Chondrocyte (in vitro differentiated cells): ENCODE results near the gene CASZ1. TPM values are rescaled to one million over a fixed set of nuclear protein-coding genes. Genes with fewer than 3 reads are reported as not detected.

Experiments
- DNase-seq: peaks from one replicate; pipeline ENCODE4 v3.0.0; 2021; ENCODE audit warnings: mixed read lengths, low spot score
- H3K27ac Mint-ChIP-seq: one replicate; pipeline ENCODE4 v1.8.0; 2021; ENCODE audit warnings: mild to moderate bottlenecking, moderate library complexity, mixed read lengths; ENCODE audit not compliant: unreplicated experiment
- H3K27me3 Mint-ChIP-seq: 2 replicates; pipeline ENCODE4 v1.8.0; 2021; ENCODE audit warnings: low read depth, mixed read lengths
- H3K36me3 Mint-ChIP-seq: 2 replicates; pipeline ENCODE4 v1.8.0; 2021; ENCODE audit warnings: low read depth, mixed read lengths
- H3K4me1 Mint-ChIP-seq: 2 replicates; pipeline ENCODE4 v1.8.0; 2021; ENCODE audit warnings: low read depth, mild to moderate bottlenecking, mixed read lengths
- H3K4me3 Mint-ChIP-seq: one replicate; pipeline ENCODE4 v1.8.0; 2021; ENCODE audit warnings: mild to moderate bottlenecking, moderate library complexity, mixed read lengths; ENCODE audit not compliant: unreplicated experiment
- H3K9me3 Mint-ChIP-seq: 2 replicates; pipeline ENCODE4 v1.8.0; 2021; ENCODE audit warnings: low read depth, mixed read lengths
- total RNA-seq: library from RNA; stranded (reverse); gene quantifications from 3 replicates; pipeline ENCODE4 v1.2.1, GENCODE V29; 2021
- TF ChIP-seq, protein P1 (sequence below): fragments of 200-600 bp; sonication (generic); IDR thresholded peaks from 2 replicates; pipeline ENCODE4 v1.5.0; 2021; ENCODE audit warnings: antibody characterized with exemption, mild to moderate bottlenecking, moderate library complexity

CASZ1 gene
- total RNA-seq, 1 donor from 2014 or later = 4.1 TPM

DNA sequence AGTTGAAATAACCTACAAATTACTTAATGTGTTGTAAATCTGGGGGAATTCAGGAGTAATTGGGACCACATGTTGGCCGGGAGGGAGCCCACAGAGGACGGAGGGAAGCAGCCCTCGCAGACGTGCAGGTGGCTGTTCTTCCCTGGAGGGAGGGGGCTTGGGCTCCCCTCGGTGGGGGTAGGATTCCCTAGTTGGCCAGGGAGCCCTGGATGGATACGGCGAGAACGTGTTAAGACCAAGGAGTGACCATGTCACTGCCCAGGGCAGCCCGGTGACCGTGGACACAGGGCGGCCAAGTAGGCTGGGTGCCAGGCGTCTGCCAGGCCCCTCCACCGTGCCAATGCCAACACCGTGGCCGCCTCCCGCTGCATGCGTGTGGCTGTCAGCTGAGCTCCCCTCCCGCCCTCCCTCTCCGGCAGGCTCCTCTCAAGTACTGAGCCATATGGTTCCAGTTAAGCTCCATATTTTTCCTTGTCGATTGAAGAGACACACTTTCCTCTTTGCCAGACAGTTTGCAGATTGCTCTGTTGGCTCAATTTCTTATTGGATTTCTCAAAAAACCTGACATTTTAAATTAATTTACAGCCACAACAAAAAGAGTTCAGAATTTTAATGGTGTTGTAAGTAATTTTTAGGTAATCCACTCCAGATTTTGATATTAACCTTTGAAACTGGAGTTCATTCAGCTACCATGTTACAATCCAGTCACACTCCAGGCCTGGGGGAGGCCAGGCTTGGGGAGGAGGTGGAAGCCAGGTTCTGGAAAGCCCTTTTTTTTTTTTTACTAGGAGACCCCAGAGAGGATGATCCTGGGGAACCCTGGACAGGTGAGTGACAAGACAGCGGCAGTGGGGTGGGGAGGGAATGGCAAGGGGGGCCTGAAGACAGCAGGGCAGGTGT is 71.2 kb downstream of the CASZ1 start:
- H3K4me3 Mint-ChIP-seq = no peak overlapping the region
- H3K27me3 Mint-ChIP-seq = peaks cover 12% of the 10 kb centered on the region
- TF ChIP-seq, protein P1, sequence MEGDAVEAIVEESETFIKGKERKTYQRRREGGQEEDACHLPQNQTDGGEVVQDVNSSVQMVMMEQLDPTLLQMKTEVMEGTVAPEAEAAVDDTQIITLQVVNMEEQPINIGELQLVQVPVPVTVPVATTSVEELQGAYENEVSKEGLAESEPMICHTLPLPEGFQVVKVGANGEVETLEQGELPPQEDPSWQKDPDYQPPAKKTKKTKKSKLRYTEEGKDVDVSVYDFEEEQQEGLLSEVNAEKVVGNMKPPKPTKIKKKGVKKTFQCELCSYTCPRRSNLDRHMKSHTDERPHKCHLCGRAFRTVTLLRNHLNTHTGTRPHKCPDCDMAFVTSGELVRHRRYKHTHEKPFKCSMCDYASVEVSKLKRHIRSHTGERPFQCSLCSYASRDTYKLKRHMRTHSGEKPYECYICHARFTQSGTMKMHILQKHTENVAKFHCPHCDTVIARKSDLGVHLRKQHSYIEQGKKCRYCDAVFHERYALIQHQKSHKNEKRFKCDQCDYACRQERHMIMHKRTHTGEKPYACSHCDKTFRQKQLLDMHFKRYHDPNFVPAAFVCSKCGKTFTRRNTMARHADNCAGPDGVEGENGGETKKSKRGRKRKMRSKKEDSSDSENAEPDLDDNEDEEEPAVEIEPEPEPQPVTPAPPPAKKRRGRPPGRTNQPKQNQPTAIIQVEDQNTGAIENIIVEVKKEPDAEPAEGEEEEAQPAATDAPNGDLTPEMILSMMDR = no peak
- no peak for DNase-seq
- H3K36me3 Mint-ChIP-seq = no peaks in the 10 kb centered on the region
- no peaks in the 10 kb centered on the region for H3K9me3 Mint-ChIP-seq
- peak overlapping the region; percentile 41 for H3K27ac Mint-ChIP-seq
- peaks cover 20% of the 10 kb centered on the region for H3K4me1 Mint-ChIP-seq

DNA sequence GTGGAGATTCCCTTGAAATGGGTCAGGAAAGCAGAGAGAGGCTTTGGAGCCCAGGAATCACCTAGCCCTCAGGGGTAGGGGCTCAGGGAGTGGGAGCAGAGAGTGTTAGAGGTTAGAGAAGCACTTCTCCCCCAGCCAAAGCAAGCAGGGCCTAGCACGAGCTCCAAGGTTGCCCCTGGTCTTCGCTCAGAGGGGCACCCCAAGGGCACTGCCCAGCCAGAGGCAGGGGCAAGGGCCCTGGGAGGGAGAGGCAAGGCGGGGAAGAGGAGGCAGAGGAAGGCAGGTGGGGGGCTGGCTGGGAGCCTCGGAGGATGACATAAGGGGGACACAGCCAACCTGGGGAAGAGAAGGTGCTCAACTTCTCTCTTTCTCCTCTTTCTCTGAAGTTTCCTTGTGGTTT is 71.9 kb downstream of the CASZ1 start:
- Mint-ChIP-seq H3K4me1 (peaks cover 20% of the 10 kb centered on the region), H3K27ac (no peak overlapping the region), H3K36me3 (no peaks in the 10 kb centered on the region), H3K27me3 (peaks cover 15% of the 10 kb centered on the region), H3K4me3 (no peak overlapping the region), H3K9me3 (no peaks in the 10 kb centered on the region)
- TF ChIP-seq, protein P1 = no peak
- DNase-seq = no peak

DNA sequence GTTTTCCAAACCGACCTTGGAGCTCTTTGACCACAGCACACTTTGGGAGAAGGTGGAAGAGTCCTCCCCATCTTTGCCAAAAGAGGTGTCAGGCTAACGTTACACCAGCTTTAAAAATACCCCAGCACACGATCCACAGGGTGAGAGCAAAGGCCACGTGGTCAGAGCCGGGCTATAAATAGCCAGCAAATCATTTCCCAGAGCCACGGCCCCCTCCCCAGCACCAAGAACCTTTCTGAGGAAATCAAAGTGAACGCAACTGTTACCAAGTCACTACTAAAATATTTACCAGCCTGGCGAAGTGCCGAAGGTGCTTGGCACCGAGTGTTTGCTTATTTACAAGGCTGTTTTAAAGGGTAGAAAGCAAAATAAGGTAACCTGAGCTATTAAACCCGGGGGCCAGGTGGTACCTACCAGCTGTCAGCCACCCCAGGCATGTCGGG is 72.4 kb downstream of the CASZ1 start:
- H3K27me3 Mint-ChIP-seq = peaks cover 18% of the 10 kb centered on the region
- no peak for DNase-seq
- no peaks in the 10 kb centered on the region for H3K36me3 Mint-ChIP-seq
- H3K9me3 Mint-ChIP-seq = no peaks in the 10 kb centered on the region
- peaks cover 20% of the 10 kb centered on the region for H3K4me1 Mint-ChIP-seq
- H3K27ac Mint-ChIP-seq = no peak overlapping the region
- H3K4me3 Mint-ChIP-seq = no peak overlapping the region
- TF ChIP-seq, protein P1 = no peak

DNA sequence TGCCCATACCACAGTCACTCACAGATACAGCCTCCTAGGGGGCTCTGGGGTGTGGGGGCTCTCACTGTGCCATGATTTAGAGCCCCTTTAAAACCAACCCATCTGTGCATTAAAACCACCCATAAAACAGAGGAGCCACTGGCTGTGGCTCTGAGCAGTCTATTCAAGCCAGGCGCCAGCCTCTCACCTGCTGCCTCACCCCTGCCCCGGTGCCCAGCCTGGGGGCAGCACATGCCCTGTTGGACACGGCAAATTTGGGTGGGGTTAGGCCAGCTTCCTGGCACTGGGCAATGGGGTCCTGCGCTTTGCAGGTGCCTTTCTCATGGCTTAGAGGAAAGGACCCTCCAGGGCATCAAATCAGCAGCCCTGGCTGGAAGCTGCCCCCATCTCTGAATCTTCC is 73.1 kb downstream of the CASZ1 start:
- TF ChIP-seq, protein P1 = no peak
- Mint-ChIP-seq H3K27me3 (peaks cover 21% of the 10 kb centered on the region), H3K4me3 (no peak overlapping the region), H3K27ac (no peak overlapping the region), H3K4me1 (peaks cover 20% of the 10 kb centered on the region), H3K36me3 (no peaks in the 10 kb centered on the region), H3K9me3 (no peaks in the 10 kb centered on the region)
- DNase-seq = no peak

DNA sequence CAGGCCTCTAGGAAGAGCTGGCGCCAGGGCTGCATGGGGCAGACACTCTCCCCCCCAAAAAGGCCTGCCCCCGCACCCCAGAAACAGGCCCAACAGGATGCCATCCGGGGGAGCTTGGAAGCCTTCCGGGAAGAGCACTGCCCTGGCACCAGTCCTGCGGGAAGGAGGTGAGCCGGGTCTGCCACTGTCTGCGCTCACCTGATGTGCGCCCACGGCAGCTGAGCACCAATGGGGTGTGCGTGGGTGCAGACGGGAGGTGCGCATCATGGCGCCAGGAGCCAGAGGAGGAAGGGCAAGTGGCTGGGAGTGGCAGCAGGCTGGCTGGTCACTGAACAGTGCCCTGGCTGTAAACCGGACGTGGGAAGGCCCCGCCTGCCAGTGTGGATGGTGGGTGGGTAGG is 73.6 kb downstream of the CASZ1 start:
- Mint-ChIP-seq H3K27ac (no peak overlapping the region), H3K36me3 (no peaks in the 10 kb centered on the region), H3K4me1 (peaks cover 20% of the 10 kb centered on the region), H3K9me3 (no peaks in the 10 kb centered on the region), H3K4me3 (no peak overlapping the region), H3K27me3 (peaks cover 22% of the 10 kb centered on the region)
- DNase-seq = no peak
- TF ChIP-seq, protein P1 = no peak
